B cell (primary cell): ENCODE measurements around the gene MTUS2.

Source experiments
- CTCF ChIP-seq: fragments of 200-600 bp; IDR thresholded peaks from one replicate; pipeline ENCODE4 v1.8.0; 2022; ENCODE audit warnings: antibody characterized with exemption, mild to moderate bottlenecking
- EZH2 ChIP-seq: IDR thresholded peaks from 2 replicates; pipeline ENCODE4 v1.6.1; 2012; ENCODE audit warnings: borderline replicate concordance, low read depth, mild to moderate bottlenecking, moderate library complexity, low read length; ENCODE audit not compliant: insufficient read depth, poor library complexity, severe bottlenecking

GRCh38 chr13:28964052-28964451, 143.9 kb downstream of the MTUS2 start:
- TF ChIP-seq EZH2 (no peak), CTCF (no peak)
